ENCODE results near the gene FAM20A.

Gene FAM20A

GRCh38 chr17:68608515-68609130, 7.5 kb upstream of the FAM20A start:
- no peak for DNase-seq

GRCh38 chr17:68606451-68607307, 5.5 kb upstream of the FAM20A start:
- DNase-seq = no peak

GRCh38 chr17:68605914-68606313, 4.7 kb upstream of the FAM20A start:
- no peak for DNase-seq

GRCh38 chr17:68603656-68604055, 2.5 kb upstream of the FAM20A start:
- no peak for DNase-seq

- no peak for DNase-seq
These were observed 1.9 kb upstream of the FAM20A start for GRCh38 chr17:68603027-68603426.

GRCh38 chr17:68602289-68602688, 1.1 kb upstream of the FAM20A start:
- DNase-seq = no peak

GRCh38 chr17:68601565-68602288, 560 bp upstream of the FAM20A start:
- DNase-seq = no peak

- no peak for DNase-seq
These were observed 868 bp downstream of the FAM20A start for GRCh38 chr17:68600067-68600930.

- no peak for DNase-seq
These were observed 1.6 kb downstream of the FAM20A start for GRCh38 chr17:68599552-68600066.

GRCh38 chr17:68599091-68599490, 2.1 kb downstream of the FAM20A start:
- DNase-seq = no peak

- no peak for DNase-seq
These were observed 2.6 kb downstream of the FAM20A start for GRCh38 chr17:68598545-68598961.

- no peak for DNase-seq
These were observed 3.1 kb downstream of the FAM20A start for GRCh38 chr17:68598074-68598473.

GRCh38 chr17:68596411-68596945, 4.7 kb downstream of the FAM20A start:
- DNase-seq = no peak

- no peak for DNase-seq
These were observed 5.2 kb downstream of the FAM20A start for GRCh38 chr17:68595986-68596385.

GRCh38 chr17:68595496-68595895, 5.7 kb downstream of the FAM20A start:
- no peak for DNase-seq

- no peak for DNase-seq
These were observed 6.6 kb downstream of the FAM20A start for GRCh38 chr17:68594552-68594951.

GRCh38 chr17:68592682-68593641, 8.2 kb downstream of the FAM20A start:
- DNase-seq = peak; percentile 40

- DNase-seq = no peak
These were observed 9.2 kb downstream of the FAM20A start for GRCh38 chr17:68592009-68592408.

GRCh38 chr17:68591583-68591982, 9.6 kb downstream of the FAM20A start:
- DNase-seq = no peak

GRCh38 chr17:68589086-68589485, 12.1 kb downstream of the FAM20A start:
- DNase-seq = no peak

- DNase-seq = no peak
These were observed 12.8 kb downstream of the FAM20A start for GRCh38 chr17:68588362-68588761.
